Midbrain (tissue), 1 donor: ENCODE data around the gene TTC21B.
"Not testable (repeated sequence)": the region's sequence is repeated elsewhere in the genome, so short reads cannot be mapped to it uniquely, and the experiment has no call there.

Source experiments
- DNase-seq: peaks from one replicate; lab custom pipeline; 2025; lab: John Stamatoyannopoulos, UW

The TTC21B gene

DNA sequence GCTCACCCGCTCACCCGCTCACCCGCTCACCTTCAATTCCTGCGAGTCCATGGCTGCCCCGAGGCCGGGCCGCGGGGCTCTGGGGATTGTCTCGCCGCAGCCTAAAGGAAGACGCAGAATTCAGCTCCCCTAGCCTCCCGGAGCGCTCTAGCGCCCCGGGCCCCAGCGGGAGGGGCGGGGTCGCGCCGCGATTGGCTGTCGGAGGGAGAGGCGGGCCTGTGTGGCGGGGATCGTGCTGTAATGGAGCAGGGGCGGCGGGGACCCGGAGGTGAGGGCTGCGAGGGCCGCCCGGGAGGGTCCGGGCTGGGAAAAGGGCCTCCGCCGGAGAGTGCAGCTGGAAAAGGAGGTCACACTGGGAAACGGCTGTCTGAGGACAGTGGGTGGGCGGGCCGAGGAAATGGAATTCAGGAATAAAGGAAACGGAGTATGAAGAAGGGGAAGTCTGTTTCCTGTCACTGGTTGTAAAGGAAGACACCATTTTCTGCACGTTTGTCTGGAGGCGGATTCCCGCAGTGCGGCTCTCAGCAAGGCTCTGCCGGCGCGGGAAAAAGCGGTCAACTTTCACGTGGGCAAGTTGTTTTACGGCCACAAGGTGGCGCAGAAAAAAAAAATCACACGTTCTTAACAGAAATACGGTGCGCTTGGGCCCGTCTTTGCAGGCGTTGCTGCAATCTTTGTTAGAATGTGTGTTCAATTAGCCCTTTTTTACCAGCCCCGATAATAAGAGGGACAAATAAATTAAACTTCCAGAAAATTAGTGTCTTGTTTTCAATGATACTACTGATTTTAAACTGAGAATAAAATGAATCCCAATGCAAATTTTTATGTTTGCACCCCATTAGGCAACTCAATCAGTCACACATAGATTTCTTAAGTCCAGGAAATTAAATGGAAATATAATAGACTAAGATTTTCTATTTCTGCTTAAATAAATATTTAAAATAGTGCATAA lies at the start of gene TTC21B:
TSS of gene TTC21B (minus strand) at position 122 of the 952 bp plus-strand sequence. CDS start at position 51, 71 bp downstream.
- peak; percentile 97 for DNase-seq

DNA sequence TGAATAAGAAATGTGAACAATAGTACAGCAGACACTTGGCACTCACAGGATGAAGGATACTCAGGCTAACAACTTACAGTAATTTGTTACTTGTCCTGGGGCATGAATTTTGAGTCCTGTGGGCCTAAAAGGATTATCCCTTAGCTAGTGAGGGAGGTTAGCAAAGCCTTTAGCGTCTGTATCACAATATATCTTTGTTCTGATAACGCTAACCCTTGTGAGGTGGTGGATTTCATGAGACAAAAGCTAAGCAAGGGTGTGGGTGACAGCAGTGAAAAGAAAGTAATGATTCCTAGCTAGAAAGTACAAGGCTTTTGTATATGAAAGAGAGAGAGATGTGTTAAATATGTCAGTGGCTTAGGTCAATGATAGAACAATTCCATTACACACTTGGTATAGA lies 46.8 kb upstream of the TTC21B start:
- DNase-seq: no peak

DNA sequence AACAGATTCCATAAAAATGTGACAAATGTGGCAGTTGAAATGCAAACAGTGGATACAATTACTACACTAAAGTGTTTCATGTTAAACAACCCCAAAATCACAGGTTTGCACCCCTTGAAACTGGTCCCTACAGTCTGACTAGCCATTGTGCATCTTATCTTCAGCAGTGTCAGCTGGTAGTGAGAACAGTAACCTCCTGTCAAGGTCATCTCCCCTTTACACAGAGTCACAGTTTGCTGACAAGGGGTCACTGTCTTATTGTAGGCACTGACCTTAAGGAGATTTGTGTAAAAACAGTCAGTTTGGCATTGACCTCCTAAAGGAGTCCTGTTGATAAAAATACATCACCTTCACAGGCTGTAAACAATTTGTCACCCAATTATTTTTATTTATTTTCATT lies 37.3 kb upstream of the TTC21B start:
- no peak for DNase-seq

DNA sequence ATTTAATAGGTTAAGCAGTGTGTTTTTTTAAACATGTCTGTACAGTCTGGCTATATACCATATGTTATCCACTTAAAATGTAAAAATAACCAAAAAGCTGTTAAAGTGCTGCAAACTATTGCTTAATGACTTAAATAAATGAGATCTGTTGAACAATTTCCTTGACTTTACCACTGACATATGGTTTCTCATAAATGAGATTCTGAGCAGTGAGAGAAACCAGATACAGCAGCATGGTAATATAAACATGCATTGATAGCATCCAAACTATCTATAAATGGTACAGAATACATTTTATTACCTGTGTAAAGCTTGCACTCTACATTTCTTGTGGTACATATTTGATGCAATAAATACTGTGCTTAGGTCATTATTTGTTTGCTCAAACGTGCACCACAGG lies 36.3 kb upstream of the TTC21B start:
- DNase-seq: no peak

DNA sequence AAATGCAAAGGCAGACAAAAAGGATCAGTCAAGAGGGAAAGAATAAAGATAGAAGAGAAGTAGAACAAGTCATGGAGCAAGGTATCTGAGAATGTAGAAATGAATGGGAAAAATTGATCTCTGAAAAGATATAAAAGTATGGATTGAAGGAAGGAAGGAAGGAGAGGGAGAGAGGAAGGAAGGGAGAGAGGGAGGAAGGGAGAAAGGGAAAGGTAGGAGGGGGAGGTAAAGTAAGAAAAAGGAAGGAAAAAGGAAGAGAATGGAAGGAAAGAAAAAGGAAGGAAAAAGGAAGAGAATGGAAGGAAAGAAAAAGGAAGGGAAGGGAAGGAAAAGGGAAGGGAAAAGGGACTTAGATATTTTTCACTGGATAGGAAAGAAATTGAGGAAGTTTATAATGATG lies 31.5 kb upstream of the TTC21B start:
- no peak for DNase-seq

DNA sequence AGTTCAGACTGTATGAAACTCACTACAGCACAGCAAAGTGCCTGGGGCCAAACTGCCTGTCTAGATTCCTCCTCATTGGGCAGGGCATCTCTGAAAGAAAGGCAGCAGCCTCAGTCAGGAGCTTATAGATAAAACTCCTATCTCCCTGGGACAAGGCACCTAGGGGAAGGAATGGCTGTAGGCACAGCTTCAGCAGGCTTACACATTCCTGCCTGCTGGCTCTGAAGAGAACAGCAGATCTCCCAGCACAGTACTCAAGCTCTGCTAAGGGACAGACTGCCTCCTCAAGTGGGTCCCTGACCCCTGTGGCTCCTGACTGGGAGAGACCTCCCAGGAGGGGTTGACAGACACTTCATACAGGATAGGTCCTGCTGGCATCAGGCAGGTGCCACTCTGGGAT lies 18.6 kb upstream of the TTC21B start:
- DNase-seq: not testable (repeated sequence)

DNA sequence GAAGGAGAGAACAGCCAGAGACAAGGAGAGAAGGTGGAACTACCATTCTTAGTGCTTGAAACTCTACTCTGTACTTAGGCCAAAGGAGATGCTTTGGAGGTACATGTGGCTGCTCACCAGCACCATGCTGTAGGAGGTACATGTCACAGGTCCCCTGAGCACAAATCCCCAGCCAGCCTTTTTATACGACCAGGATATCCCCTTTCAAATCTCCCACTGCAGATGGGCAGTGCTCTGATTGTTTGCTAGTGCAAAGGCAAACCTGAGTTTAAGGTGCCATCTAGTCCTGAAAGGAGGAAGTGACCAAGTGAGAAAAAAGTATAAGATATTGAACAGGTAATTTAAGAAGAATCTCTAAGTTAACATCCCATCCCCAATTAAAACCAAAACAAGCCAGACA lies 17.1 kb upstream of the TTC21B start:
- no peak for DNase-seq

DNA sequence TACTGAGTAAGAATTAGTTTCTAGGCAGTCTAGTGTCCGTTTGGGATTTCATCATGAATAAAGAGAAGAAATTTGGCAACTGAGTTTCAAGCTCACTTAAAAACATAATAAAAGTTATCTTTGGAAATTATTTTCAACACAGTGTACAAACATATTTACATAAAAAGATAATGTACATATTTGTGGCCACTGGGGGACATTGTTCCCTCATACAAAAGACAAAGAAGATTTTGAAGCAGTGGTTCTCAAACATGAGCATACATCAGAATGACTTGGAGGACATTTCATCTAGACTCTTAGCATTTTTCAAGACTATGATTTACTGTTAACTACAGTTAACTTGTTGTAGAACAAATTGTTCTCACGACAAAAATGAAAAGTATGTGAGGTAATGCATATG lies 15.7 kb upstream of the TTC21B start:
- no peak for DNase-seq

DNA sequence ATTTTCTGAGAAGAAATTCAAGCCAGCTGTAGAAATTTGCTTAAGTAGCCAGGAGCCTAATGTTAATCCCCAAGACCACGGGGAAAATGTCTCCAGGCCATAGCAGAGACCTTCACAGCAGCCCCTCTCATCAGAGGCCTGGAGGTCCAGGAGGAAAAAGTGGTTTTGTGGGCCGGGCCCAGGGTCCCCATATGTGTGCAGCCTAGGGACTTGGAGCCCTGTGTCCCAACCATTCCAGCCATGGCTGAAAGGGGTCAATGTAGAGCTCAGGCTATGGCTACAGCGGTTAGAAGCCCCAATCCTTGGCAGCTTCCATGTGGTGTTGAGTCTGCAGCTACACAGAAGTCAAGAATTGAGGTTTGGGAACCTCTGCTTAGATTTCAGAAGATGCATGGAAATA lies 14.2 kb upstream of the TTC21B start:
- DNase-seq: no peak

DNA sequence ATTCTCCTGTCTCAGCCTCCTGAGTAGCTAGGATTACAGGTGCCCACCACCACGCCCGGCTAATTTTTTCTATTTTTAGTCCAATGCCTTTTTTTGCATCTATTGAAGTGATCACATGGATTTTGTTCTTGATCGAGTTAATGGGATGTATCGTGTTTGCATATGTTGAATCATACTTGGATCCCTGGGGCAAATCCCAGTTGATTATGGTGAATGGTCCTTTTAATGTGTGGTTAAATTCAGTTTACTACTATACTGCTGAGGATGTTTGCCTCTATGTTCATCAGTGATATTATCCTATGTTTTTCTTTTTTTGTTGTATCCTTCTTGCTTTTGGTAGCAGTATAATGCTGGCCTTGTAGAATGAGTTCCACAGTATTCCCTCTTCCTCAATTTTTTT lies 8.2 kb upstream of the TTC21B start:
- no peak for DNase-seq

DNA sequence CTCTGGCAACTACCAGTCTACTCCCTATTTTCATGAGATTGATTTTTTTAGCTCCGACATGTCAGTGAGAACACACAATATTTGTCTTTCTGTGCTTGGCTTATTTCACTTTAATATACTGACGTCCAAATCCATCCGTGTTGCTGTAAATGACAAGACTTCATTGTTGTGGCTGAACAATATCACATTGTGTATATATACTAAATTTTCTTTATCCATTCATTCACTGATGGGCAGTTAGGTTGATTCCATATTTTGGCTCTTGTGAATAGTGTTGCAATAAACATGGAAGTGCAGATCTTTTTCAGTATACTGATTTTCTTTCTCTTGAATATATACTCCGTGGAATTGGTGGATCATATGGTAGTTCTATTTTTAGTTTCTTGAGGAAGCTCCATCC lies 5.8 kb upstream of the TTC21B start:
- DNase-seq: no peak

DNA sequence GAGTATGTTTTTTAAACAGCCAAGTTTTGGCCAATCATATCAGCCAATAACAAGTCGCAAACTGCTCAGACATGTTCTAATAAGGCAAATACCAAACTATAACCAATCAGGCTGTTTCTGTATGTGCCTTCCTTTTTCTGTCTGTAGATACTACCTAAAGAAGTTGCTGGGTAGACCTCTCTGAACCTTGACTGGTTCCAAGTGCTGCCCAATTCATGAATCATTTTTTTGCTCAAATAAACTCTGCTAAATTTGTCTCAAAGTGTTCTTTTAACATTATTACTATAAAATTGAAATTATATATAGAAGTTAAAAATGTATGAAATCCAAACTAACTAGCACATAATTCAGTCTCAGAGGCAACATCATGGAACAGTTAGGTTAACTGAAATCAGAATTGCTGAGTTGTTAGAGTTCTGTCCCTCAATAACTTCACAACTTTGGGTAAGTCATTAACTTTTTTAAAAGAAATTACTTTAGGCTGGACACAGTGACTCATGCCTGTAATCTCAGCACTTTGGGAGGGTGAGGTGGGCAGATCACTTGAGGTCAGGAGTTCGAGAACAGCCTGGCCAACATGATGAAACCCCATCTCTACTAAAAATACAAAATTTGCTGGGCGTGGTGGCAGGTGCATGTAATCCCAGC lies 4.9 kb upstream of the TTC21B start:
- DNase-seq: no peak

DNA sequence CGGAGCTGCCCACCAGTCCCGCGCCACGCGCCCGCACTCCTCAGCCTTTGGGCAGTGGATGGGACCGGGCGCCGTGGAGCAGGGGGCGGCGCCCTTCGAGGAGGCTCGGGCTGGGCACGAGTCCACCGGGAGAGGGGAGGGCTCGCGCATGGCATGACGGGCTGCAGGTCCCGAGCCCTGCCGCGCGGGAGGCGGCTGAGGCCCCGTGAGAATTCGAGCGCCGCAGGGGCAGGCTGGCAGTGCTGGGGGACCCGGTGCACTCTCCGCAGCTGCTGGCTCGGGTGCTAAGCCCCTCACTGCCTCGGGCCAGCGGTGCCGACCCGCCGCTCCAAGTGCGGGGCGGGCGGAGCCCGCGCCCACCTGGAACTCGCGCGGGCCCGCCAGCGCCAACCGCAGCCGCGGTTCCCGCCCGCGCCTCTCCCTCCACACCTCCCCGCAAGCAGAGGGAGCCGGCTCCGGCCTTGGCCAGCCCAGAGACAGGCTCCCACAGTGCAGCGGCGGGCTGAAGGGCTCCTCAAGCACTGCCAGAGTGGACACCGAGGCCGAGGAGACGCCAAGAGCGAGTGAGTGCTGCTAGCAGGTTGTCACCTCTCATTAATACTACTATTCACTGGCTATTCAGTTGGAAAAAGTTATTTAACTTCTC lies 3.6 kb upstream of the TTC21B start:
- no peak for DNase-seq

DNA sequence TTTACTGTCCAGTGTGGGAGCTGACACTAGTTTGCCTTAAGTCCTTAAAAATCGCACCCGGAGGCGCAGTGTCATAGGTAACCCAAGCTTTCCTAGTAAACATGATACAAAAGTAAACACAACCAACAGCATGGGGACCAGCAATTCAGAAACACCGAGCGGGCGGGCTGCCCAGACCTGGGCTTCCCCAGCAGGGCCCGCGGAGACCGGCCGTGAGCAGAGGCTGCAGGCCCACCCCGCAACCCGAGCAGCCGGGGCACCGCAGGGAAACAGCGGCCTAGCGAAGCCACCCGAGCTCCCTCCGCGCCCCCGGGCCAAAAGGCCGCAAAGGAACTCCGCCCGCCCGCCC lies 296 bp downstream of the TTC21B start:
- no peak for DNase-seq

DNA sequence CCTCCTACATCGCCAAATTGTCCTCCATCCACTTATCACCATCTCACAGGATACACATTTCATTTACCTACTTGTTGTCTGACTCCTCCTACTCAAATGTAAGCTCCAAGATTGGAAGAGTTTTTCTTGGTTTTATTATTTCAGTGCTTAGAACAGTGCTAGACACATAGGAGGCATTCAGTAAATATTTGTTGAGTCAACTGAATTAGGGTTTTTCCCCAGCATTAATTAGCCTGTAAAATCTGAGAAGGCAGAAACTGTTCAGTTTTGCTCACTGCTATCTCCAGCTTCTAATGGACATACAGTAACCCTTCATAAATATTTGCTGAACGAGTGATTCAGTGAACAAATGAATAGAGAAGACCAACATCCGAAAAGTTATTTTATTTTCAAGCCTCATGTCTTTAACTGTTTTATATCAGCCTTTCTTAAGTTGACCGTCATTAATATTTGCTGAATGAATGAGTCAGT lies 800 bp downstream of the TTC21B start:
- no peak for DNase-seq

DNA sequence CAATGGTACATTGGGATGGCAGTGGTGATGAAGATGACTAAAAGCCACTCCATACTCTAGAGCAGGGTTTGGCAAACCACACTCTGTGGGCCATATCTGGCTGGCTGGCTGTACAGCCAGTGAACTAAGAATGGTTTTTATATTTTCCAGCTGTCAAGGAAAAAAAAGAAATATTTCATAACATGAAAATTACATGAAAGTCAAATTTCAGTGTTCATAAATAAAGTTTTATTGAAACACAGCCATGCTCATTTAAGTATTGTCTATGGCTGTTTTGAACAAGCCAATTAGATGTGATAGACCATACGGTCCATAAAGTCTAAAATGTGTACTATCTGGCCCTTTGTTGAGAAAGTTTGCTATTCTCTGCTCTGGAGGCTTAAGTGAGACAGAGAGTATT lies 1.5 kb downstream of the TTC21B start:
- no peak for DNase-seq

DNA sequence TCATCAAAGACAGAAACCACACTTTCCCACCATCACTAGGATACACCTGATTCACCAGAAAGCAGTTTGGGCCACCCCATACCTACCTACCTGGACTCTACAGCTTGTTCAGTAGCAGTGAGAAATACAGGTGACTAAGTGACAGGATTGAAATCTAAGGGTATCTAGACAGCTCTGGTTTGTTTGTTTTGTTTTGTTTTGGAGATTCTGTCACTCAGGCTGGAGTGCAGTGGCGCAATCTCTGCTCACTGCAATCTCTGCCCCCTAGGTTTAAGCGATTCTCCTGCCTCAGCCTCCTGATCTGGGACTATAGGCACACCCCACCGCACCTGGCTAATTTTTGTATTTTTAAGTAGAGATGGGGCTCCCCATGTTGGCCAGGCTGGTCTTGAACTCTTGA lies 3.1 kb downstream of the TTC21B start:
- no peak for DNase-seq

DNA sequence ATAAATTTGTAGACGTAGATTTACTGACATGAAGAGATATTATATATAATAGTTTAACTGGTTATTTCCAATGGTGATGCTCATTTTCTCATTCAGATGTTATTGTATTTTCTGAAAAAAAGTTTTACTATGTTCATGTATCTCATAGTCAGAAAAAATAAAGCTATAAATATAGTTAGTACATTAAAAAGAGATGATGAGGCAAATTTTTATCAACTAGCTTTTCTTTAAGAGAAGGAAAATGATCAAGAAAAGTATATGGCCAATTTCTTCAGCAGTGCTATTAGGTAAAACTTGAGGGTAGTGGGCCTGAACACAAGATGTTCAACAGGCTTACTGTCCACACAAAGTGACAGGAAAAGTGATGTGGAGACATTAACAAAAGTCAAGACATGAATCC lies 11.7 kb downstream of the TTC21B start:
- no peak for DNase-seq

DNA sequence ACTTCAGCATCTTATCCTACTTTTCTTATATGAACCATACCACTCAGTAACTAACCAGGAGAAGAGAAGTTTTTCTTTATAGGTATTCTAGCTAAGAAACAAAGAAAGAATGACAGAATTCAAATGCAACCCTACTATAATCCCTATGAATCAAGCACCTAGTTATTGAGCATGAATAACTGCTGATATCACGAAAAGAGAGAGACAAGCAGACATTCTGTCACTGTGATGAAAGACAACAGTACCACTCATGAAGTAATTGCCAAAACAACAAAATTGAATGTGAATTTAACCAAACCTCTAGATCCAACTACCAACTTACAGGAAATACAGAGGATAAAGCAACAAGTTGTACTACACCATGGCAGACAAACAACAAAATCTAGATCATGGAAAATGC lies 15.3 kb downstream of the TTC21B start:
- no peak for DNase-seq

DNA sequence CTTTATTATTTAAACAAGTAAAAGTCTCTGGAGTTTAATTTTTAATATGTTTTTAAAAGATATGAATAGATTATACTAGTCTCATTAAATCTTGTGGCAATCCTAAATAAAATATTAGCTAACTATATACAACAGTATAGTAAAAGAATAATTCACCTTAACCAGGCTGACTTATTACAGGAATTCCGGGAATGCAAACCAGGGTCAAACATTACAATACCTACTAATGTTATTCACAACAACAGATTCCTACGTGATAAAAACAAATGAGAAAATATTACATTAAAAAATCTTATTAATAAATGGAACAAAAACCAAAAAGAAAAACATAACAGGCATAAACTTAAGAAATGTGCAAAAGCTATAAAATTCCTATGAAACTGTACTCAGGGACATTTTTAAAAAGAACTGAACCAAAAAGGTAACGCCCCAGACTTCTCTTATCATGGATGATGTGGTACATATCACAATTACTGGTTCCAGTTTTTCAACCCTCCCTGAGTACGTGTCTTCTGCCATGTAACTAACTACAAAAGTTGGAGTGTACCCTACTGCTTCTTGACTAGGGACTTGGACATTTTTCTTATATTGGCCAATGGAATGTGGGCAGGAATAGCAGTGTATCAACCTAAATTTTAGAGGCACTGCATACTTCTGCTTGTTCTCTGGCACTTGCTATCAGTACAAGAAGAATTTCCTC lies 20.2 kb downstream of the TTC21B start:
- no peak for DNase-seq

DNA sequence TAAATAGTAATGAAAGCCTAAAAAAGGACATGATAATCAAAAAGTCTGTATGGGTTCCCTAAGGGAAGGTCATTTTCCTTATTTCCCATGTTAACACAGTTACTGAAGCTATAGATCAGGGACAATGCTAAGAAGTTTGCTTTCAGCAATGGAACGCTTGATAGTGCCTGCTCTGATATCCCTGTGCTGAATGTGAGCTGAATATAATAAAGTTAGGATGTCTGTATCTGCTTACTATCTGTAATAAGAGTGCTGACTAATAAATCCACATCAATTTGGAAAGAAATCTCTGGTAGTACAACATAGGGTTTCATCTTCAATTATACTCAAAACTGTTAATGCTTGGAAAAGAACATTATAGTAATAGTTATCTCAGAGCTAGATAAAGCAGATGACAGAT lies 25.8 kb downstream of the TTC21B start:
- no peak for DNase-seq

DNA sequence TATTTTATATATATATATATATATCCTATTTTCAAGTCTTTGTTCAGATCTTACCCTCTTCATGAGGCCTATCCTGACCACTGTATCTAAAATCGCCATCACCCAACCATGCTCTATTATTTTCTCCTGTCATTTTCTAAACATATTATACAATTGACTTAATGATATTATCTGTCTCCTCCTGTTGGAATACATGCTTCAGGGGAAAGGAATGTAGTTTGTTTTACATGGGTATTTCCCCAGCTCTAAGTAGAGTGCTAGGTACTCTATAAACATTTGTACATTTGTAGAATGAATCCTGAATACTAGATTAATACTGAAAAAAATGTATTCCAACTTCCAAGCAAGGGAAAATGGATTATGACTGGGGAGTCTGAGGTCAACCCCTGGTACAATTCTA lies 26.2 kb downstream of the TTC21B start:
- no peak for DNase-seq
